Middle frontal gyrus (tissue), 1 donor: Measurements from ENCODE around the gene COL5A1.
A peak's percentile ranks its signal among the peaks of the same experiment; 100 is the strongest.
"Not testable (repeated sequence)": the region's sequence is repeated elsewhere in the genome, so short reads cannot be mapped to it uniquely, and the experiment has no call there.

Source experiments
- DNase-seq: peaks from one replicate; pipeline ENCODE4 v3.0.0-alpha.2; 2015; ENCODE audit warnings: low spot score; ENCODE audit errors: extremely low spot score

The COL5A1 gene

DNA sequence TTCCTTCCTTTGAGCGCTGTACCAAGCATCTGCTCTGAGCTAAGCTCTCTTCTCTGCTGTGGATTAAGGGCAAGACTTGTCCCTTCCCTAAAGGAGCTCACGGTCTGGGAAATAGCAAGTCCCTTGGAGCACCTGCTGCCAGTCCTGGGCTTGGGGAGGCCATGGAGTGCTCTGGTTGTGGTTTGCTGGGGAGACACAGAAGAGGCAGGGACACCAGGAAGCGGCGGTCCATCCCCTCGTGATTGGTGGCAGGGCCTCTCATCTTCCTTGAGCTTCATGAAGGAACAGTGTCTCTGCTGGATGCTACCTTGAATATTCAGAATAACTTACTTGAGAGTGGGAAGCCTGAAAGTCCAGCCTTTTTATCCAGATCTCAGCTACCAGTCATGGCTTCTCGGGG, 35.3 kb downstream of the COL5A1 start:
- no peak for DNase-seq

DNA sequence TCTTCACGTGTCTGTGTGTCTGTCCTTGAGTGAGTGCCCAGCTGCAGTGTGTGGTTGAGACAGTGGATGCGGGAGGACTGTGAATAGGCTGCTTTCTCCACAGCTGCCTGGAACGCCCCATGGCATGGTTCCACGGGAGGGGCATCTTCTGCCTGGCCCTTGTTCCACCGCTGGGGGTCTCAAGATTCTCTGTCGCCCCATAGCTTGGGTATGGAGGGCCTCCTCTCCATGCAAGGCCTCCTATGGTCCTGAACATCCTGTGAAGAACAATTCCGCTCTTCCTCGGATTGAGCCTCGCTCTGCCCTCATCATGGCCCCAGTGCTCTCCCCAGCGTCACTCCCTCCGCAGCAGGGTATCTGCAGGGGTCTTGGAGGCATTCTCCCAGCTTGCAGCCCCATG, 36.1 kb downstream of the COL5A1 start:
- DNase-seq, result no peak

DNA sequence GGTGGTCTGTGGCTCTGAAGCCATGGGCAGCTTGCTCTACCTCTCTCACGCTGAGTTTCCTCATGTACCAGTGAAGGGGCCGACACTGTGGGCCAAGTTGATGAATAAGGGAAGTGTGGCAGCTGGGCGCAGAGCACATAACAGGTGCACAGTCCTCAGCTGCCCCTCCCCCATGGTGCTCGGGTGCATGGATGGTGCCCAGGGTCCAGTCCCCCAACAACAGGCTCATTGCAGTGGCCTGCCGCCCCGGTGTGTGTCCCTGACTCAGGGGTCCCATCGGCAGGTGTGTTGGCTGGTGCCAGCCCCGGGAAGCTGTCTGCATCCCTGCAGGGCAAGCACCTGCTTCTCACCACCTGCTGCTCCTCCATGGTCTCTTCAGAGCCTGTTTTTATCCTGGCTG, 36.6 kb downstream of the COL5A1 start:
- DNase-seq, result no peak

DNA sequence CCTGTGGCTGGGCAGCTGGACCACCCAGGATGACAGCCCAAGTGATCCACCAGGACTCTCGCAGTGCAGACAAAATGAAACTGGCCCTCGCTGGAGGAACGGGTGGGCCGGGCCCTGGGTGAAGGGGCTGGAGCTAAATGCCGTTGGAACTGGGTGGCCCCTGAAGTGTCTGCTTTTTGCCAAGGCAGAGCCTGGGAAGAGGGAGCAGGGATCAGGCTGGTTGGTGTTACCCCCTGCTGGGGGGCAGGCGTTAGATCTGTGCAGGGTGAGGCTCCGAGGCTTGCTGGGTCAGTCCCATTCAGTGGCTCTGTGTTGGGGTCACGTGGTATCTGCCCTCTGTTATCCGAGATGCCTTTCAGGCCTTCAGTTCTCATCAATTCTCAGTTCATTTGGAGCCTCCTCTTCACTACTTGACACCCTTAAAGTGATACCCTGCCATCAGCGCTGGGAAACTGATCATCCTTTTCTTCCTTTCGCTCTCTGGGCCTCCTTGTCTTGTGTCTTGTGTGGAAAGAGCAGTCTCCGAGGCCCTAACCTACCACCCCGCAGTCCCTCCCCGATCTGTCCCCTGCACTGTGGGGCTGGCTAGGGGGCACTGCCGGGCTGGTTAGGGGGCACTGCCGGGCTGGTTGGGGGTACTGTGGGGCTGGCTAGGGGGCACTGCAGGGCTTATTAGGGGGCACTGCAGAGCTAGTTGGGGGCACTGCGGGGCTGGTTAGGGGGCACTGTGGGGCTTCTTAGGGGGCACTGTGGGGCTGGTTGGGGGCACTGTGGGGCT, 37.3 kb downstream of the COL5A1 start:
- DNase-seq, result no peak

DNA sequence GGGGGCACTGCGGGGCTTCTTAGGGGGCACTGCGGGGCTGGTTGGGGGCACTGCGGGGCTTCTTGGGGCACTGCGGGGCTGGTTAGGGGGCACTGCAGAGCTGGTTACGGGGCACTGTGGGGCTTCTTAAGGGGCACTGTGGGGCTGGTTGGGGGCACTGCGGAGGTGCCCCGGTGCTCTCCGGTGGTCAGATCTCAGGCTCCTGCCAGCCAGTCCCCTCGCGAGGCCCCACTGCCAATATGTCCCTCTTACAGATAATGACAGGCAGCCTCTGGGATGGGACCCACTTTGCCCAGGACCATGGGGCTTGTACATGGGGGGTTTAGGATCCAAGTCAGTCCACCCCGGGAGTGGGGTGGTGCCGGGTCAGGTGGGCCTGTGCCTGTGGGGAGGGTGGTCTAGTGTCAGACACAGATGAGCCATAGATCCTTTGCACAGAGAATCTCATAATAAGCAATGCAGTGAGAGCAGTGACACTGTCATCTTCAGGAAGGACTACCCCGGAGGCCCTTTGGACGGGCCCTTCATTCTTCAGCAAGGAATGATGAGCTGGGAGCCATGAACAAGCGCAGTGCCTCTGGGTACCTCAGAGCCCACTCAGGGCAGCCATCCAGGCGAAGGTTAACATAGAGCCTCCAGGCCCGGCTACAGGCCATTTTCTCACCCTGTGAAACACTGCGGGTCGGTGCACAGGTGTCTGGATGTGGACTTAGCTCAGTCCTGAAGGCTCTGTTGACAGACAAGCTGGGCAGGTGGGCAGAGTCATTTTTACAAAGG, 38.2 kb downstream of the COL5A1 start:
- DNase-seq, result no peak

DNA sequence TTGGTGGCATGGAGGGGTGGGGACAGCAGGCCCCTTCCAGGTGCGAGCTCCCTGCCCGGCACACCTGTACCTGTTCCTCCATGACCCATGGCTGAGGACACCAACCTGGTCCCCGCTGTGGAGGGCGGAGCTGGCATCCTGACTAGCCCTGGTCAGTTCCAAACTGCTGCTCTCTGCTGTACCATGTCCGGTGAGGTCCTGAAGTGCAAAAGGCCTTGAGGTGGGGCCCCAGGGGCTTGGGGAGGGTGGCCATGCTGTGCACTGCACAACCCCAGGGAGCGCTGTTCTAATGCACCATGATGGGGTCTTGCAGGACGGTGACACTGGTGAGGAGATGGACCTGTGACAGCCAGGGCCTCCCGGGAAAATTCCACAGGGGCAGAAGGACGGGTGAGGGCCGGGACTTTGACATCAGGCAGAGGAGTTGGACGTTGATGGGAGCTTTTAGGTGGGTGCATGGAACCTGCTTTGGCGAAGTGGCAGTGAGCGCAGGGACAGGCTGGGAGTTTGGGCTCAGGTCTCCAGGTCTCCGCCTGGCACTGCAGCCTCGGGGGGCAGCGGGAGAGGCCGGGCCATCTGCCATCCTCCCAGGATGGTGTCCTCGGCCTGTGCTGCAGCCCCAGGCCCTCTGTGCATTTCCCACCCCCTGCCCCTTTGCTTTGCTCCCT, 38.9 kb downstream of the COL5A1 start:
- no peak for DNase-seq

DNA sequence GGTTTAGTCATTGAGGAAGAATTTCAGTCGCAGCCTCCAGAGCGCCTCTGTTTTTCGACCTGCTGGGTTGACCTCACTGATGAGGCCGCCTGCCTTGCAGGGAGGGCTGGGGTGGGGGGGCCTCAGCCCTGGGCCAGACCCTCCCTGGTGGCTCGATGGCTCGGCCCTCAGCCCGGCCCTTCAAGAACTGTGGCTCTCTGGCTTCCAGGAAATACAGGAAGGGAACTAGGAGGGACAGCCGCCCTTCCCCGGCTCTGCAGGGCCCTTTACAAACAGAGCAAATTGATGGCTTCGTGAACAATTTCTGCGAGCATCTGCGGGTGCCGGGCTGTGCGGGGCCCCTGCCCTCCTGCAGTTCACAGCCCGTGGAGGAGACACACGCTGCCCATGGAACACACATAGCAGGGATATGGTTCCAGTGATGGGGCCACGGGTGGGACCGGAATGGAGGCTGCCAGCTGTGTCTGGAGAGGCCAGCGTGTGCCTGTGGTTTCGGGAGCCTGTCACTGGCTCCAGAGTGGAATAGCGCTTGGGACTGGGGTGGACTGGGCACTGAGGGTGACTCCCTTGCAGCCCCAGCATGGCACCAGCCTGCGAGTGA, 39.6 kb downstream of the COL5A1 start:
- DNase-seq, result no peak

DNA sequence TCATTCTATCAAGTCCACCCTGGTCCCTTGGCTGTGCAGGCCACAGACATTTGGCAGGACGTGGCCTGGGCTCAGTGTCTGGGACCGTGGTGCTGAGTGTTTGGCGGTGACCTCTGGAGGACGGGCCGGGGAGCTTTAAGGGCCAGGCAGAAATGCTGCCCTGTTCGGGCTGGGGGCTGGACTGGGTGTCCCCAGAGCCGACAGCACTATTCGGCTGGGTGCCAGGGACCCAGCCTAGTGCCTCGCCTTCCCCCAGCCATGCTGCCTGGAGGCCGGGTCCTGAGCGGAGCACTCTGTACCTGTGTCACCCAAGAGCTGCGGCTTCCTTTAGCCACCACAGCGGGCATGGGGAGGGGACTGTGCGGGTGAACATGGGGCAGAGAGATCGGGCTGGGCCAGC, 40.4 kb downstream of the COL5A1 start:
- no peak for DNase-seq

DNA sequence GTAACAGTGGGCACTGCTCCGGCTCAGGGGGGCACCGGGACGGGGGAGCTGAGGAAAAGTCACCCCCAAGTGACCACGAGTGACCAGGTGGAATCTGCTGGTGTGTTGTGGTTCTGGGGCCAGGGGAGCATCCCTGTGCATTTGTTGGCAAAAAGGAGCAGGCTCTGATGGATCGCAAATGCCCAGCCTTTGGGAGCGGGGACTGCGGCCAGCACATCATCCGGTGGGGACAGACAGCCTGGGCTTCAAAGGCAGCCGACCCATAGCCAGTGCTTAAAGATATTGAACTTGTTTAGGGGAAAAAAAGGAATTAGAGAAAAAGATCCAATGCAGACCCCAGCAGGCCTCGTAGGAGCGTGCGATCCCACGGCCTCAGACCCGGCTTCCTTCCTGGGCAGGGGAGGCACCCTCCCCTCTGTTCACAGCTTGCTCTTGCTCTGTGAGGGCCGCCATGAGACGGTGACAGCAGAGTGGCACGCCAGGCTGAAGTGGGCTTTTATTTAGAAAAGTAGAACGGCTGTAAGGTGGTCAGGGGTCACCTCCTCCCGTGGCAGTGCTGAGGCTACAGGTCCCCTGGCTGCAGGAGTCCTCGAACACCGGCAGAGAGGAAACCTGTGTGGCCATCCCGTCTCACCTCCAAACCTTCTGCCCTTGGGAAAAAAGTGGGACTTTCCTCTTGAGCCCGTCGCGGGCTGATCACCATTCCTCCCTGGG, 41.2 kb downstream of the COL5A1 start:
- no peak for DNase-seq

DNA sequence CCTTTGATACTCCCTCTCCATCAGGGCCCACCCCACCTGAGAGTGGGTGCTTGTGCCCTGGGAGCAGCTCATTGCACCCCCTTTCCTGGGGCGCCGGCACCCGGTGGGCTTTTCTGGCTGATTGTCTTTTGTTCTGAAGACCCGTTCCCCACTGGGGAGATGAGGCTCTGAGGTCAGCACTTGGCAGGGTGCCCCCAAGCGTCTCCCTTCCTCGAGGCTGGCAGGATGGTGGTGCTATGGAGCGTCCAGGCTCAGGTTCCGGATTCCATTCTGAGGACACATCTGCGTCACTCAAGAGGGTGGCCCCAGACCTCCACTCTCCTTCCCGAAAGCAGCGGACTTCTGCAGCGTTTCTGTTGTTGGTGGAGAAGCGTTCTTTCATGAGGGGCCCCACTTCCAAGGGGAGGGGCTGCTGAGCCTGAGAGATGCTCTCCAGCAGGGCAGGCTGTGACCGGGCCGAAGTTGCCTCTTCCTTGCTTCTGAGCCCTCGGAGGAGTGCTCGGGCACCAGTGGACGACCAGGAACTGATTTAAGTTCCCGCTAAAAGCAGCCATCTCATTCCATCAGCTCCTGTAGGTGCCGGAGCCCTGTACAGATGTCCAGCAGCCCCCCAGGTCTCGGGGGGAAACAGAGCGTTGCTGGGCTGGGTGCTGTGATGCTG, 42.2 kb downstream of the COL5A1 start:
- DNase-seq, result no peak

DNA sequence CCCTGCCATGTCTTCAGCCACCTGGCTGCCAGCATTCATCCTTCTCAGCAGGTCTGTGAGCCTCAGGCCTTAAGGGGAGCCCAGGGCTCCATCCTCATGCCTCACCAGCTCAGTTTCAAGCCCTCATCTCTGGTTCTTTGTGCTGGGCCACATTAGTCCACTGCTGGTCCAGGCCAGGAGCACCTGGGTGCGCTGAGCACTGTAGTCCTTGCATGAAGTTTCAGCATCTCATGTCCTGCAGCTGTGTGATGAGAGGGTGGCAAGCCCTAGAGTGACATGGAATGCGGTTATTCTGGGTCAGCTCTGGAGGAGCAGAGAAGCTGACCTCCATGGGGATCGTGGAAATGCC, 42.7 kb downstream of the COL5A1 start:
- no peak for DNase-seq

DNA sequence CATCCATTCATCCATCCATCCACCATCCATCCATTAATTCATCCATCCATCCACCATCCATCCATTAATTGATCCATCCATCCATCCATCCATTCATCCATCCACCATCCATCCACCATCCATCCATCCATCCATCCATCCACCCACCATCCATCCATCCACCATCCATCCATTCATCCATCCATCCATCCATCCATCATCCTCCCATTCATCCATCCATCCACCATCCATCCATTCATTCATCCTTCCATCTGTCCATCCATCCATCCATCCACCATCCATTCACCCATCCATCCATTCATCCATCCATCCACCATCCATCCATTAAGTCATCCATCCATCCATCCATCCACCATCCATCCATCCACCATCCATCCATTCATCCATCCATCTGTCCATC, 43.3 kb downstream of the COL5A1 start:
- not testable (repeated sequence) for DNase-seq

DNA sequence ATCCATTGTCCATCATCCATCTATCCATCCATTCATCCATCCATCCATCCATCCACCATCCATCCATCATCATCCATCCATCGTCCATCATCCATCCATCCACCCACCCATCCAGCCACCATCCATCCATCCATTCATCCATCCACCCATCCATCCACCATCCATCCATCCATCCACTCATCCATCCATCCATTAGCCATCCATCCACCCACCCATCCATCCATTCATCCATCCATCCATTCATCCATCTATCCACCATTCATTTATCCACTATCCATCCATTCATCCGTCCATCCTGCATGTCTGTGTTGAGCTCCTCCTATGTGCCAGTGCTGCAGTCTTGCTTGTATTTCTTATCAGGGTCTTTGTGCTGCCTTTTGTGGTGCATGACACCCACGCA, 44.2 kb downstream of the COL5A1 start:
- no peak for DNase-seq

DNA sequence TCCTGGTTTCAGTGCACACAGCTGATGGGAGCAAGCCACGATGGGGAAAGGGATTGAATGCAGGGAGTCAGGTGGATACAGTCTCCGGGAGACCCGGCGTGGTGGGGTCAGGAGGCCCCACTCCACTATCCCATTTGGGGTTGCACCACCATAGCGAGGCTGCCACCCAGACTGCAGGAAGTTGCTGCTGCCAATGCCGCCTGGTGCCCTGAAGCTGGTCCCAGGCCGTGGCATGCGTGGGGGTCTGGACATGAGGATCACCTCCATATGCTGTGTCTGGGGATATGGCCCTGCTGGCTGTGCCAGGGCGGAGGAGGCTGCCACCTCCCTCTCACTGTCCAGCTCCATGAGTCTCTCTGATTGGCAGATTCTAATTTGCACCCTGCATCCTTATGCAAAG, 45.3 kb downstream of the COL5A1 start:
- DNase-seq, result no peak

DNA sequence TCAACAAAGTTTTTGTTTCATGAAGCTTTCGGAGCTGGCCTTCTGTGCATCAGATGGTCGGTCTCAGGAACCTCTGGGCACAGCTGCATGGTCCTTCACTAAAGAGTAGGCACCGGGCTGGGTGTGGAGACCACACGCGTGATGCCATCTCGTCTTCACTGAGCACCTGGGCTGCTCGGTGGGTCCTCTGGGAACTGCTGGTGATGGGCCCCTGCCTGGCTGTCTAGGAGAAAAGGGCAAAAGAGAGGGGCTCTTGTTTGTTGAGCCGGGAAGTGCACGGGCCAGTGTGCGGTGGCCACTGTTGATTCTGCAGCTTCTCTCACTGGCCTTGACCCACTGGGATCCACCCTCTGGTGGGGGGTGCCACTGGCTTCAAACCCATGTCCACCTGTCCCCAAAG, 46.0 kb downstream of the COL5A1 start:
- no peak for DNase-seq

DNA sequence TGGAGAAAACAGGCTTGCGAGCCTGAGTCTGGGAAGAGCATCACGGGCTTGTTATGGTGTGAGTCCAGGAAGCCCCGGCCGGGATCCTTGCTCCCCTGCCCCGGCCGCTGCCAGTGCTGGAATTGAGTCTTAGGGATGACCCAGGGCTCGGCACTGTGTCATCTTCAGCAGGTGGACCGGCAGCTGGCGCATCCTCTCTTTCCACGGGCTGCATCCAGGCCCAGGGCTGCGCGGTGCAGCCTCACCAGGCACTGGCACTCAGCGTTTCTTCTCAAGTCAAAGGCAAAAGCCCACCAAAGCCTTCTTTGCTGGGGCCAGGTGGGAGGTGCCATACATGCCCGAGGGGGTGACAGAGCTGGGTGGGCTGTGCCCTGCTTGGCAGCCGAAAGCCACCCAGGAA, 46.6 kb downstream of the COL5A1 start:
- DNase-seq, result no peak

DNA sequence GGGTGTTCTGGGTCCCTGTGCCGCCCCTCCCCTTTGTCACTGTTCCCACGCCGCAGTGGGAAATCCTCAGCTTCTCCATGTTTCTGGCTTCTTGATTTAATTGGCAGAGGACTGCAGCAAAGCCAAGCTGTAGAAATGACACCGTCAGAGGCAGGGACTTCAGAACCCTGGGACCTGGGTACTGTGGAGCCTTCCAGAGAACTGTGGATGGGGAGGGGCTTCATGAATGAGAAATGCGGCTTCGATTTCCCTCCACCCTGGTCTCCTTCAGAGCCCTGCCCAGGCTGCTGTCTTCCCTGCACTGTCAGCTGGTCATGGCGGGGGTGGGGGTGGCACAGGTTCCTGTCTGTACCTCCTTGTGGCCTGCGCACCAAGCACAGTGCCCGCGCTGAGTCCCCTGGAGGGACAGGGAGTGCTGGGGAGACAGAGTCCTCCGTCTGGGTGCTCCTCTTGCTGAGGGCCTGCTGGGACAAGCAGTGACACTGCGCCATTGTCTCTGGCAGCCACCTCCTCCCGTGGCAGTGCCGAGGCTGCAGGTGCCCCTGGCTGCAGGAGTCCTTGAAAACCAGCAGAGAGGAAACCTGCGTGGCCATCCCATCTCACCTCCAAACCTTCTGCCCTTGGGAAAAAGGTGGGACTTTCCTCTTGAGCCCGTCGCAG, 47.2 kb downstream of the COL5A1 start:
- DNase-seq, result no peak

DNA sequence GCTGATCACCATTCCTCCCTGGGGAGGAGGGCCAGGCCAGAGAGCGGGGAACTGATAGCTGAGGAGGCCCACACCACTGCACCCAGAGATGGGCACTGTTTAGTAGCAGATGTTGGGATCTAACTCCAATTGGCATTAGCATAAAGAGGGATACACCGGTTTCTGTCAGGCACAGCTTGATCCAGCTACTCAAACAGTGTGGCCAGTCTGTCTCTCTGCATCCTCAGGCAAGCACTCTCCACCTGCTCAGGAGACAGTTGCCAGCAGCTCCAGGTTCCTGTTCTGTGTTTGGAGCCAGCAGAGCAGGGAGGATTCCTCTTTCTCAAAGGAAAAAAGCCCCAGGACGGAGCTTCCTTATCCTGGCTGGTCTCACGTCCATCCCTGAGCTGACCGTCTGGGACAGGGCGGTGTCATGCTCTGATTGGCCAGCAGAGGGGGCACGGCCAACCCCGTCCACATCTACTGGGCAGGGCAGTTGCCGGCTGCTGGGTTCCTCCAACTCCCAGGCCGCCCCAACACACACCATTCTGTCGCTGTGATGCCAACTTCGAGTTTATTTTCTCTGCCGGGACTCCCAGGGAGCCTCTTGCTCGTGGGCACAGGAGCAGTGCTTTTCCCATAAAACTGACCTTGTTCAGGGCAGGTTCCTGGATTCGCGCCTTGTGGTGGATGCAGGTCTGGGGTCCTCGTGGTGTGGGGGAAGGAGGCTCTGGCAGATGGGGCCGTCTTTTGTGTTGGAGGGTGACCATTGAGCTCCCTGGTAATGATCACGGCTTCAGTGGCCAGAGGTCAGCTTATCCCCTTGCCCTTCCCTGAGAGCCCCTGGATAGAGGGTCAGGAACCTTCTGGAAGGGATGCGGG, 47.9 kb downstream of the COL5A1 start:
- peak; percentile 26 for DNase-seq

DNA sequence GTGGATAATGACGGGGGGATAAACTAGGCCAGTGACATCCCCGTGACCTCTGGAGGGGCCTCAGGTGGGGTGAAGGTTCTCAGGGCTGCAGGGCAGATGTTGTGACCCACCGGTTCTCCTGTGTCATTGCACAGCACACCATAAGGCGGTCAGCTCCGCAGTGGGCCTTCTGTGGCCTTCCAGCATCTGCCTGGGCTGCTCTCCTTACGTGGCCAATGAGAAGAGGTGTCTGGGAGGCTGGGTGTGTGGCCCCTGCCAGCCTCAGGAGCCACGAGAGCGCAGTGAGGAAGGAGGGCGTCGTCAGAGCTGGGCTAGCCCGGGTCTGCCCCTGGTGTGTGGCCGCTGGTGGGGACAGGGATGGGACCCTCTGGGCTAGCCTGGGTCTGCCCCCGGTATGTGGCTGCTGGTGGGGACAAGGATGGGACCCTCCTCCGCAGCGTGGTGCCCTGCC, 48.7 kb downstream of the COL5A1 start:
- DNase-seq, result no peak
